Neutrophil (primary cell): ENCODE results near the gene RUNDC1.

Experiments used
- H3K27ac ChIP-seq: fragments of 200-600 bp; sonication (generic); 2 replicates; pipeline ENCODE4 v1.5.1; 2016; ENCODE audit warnings: mild to moderate bottlenecking, moderate library complexity
- H3K27me3 ChIP-seq: fragments of 200-600 bp; sonication (generic); 2 replicates; pipeline ENCODE4 v1.6.0; 2016; ENCODE audit warnings: mild to moderate bottlenecking
- H3K36me3 ChIP-seq: fragments of 200-600 bp; sonication (generic); 2 replicates; pipeline ENCODE4 v1.5.1; 2017
- H3K4me1 ChIP-seq, 2 experiments: fragments of 200-600 bp in 1 of 2; sonication (generic) in 1 of 2; 1 replicate in 1 of 2; 2 replicates in 1 of 2; pipeline versions ENCODE4 v1.5.1 to v1.6.1; 2013 to 2016; ENCODE audit warnings: low read depth in 1 of 2, low read length in 1 of 2, mild to moderate bottlenecking in 1 of 2, moderate library complexity in 1 of 2; ENCODE audit not compliant: control insufficient read depth in 1 of 2, insufficient read depth in 1 of 2
- H3K4me3 ChIP-seq, 2 experiments: fragments of 200-600 bp in 1 of 2; sonication (generic) in 1 of 2; 1 replicate in 1 of 2; 2 replicates in 1 of 2; pipeline ENCODE4 v1.5.1; 2013 to 2016; ENCODE audit warnings: low read depth in 1 of 2, low read length in 1 of 2, mild to moderate bottlenecking in 1 of 2, moderate library complexity in 1 of 2
- H3K9me3 ChIP-seq: fragments of 200-600 bp; sonication (generic); 2 replicates; pipeline ENCODE4 v1.5.1; 2016
- CTCF ChIP-seq: fragments of 200-600 bp; sonication (generic); IDR thresholded peaks from 2 replicates; pipeline ENCODE4 v1.5.1; 2016; ENCODE audit warnings: antibody characterized with exemption

Gene RUNDC1

DNA sequence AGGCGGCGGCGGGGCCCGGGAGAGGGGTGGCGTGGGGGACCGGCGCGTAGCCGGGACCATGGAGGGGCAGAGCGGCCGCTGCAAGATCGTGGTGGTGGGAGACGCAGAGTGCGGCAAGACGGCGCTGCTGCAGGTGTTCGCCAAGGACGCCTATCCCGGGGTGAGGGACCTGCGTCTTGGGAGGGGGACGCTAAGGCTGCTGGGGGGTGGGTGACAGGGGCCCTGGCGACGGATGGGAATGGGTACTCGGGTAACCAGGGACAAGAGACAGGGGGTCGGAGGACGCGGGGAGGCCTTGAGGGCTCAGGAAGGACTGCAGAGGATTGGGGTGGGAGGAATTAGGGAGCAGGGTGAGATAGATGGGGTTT, 44.9 kb downstream of the RUNDC1 start:
- no peak overlapping the region for H3K27ac ChIP-seq
- no peak for TF ChIP-seq CTCF
- H3K36me3 ChIP-seq, result no peaks in the 10 kb centered on the region
- peak overlapping the region in 1 of 2 experiments; percentile 63 for H3K4me3 ChIP-seq
- peaks cover 28% of the 10 kb centered on the region for H3K27me3 ChIP-seq
- no peaks in the 10 kb centered on the region for H3K9me3 ChIP-seq
- peaks cover 34 to 36% of the 10 kb centered on the region in 2 experiments for H3K4me1 ChIP-seq

DNA sequence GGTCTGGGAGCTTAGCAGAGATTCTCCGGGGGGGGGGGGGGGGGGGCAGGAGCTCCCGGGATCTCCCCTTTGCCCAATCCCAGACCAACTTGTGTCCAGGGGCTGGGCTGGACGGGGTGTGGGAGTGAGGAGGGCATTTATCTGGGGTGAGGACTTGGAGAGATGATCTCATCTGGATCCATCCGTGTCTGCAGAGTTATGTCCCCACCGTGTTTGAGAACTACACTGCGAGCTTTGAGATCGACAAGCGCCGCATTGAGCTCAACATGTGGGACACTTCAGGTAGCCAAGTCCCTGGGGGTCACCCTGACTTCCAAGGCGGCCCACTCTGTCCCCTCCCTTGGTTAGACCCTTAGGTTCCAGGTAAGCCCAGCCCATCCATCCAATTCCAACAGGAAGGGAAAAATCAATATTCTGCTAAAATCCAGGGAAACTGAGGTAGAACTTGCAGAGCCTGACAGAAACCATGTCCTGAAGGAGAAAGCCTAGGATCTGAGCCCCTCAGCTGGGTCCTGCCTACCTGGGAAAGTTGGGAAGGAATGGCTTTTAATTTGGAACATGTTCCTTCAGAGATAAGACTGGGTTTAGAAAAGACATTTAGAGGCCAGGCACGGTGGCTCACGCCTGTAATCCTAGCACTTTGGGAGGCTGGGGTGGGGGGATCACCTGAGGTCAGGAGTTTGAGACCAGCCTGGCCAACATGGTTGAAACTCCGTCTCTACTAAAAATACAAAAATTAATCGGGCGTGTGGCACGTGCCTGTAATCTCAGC, 45.6 kb downstream of the RUNDC1 start:
- H3K4me3 ChIP-seq, result no peak overlapping the region
- H3K9me3 ChIP-seq, result no peaks in the 10 kb centered on the region
- TF ChIP-seq CTCF, result no peak
- H3K27me3 ChIP-seq, result peaks cover 28% of the 10 kb centered on the region
- no peaks in the 10 kb centered on the region for H3K36me3 ChIP-seq
- H3K4me1 ChIP-seq, result peaks cover 28 to 29% of the 10 kb centered on the region in 2 experiments
- H3K27ac ChIP-seq, result no peak overlapping the region

DNA sequence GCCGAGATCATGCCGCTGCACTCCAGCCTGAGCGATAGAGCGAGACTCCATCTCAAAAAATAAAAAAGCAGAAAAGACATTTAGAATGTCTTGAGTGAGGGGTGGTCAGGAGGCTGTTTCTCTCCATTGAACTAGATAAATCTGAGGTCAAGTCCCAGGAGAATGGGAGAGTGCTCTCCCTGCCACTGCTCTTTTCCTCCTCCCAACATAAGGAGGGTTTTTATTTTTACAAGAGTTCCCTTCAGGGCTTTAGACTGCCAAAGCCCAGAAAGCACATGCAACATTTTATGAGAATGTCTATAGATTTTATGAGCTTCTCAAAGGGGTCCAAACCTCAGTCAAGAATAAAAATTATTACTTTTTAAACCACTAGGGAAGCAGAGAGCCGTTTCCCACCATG, 46.2 kb downstream of the RUNDC1 start:
- H3K9me3 ChIP-seq, result no peaks in the 10 kb centered on the region
- H3K36me3 ChIP-seq, result no peaks in the 10 kb centered on the region
- H3K4me1 ChIP-seq, result peaks cover 22 to 24% of the 10 kb centered on the region in 2 experiments
- no peak overlapping the region for H3K27ac ChIP-seq
- peaks cover 28% of the 10 kb centered on the region for H3K27me3 ChIP-seq
- no peak overlapping the region for H3K4me3 ChIP-seq
- TF ChIP-seq CTCF, result no peak

- Histone ChIP-seq H3K4me3 (no peak overlapping the region), H3K27ac (no peak overlapping the region), H3K27me3 (peaks cover 28% of the 10 kb centered on the region), H3K36me3 (no peaks in the 10 kb centered on the region), H3K9me3 (no peaks in the 10 kb centered on the region), H3K4me1 (peaks cover 19 to 20% of the 10 kb centered on the region in 2 experiments)
- no peak for TF ChIP-seq CTCF
Observed at GRCh38 chr17:43027091-43028032, 47.0 kb downstream of the RUNDC1 start.

GRCh38 chr17:43028221-43028861, 48.0 kb downstream of the RUNDC1 start:
- Histone ChIP-seq H3K27me3 (peaks cover 28% of the 10 kb centered on the region), H3K27ac (no peak overlapping the region), H3K9me3 (no peaks in the 10 kb centered on the region), H3K4me1 (peaks cover 15% of the 10 kb centered on the region in 2 experiments), H3K4me3 (no peak overlapping the region), H3K36me3 (no peaks in the 10 kb centered on the region)
- no peak for TF ChIP-seq CTCF
